ENCODE results near the gene MS4A12. TPM values are rescaled to one million over a fixed set of nuclear protein-coding genes. Genes with fewer than 3 reads are reported as not detected.

Gene MS4A12
- total and polyA plus RNA-seq, 2 of the 13 experiments (the other 11 are each of a cell fraction or from before 2014, with no cell fraction given) = not detected

DNA sequence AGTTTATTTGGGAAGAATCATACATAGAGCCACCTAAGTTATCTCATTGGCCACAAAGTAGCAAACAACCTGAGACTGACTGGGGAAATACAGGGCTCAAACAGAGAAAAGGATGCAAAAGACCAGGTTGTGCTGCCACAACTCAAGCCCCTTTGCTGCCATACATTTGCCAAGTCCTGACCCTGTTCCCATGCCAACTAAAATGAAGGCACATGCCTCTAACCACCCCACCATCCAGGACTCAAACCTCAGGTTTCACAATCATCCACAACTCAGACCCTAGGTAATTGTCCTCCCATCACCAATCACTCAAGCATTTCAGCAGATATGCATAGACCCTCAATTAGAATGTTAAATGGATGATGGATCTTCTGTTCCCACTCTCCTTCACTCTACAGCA, 38.4 kb upstream of the MS4A12 start:
- ChIA-PET CTCF (ENCODE audit: low intra/inter-chr PET ratio, low total read pairs) (no interaction called here), POLR2A (no interaction called here)
- TF ChIP-seq IRF2 (CRISPR knock-in tag; IDR thresholded peaks at IDR 0.05) = no peak
- Histone ChIP-seq H3K9ac (ENCODE audit: insufficient read depth, low read depth, low read length) (no peak overlapping the region), H3K27me3 (ENCODE audit: control insufficient read depth in 1 of 2, insufficient read depth in 2 of 2, low read length in 2 of 2) (no peaks in the 10 kb centered on the region), H3K9me3 (ENCODE audit: low read length) (no peaks in the 10 kb centered on the region), H3K4me2 (ENCODE audit: low read depth, low read length) (no peak overlapping the region), H4K20me1 (ENCODE audit: insufficient read depth, low read length) (no peaks in the 10 kb centered on the region), H3K79me2 (ENCODE audit: insufficient read depth, low read length) (no peaks in the 10 kb centered on the region), H3K27ac (ENCODE audit: extremely low read length, insufficient read depth, low read length) (no peak overlapping the region), H3K4me3 (replicated peaks in 1 of 3; ENCODE audit: insufficient read depth in 1 of 3, low read depth in 2 of 3, low read length in 3 of 3) (no peak overlapping the region), H3K36me3 (replicated peaks in 1 of 2; ENCODE audit: control insufficient read depth in 1 of 2, insufficient read depth in 2 of 2, low read length in 2 of 2) (no peaks in the 10 kb centered on the region), H3K4me1 (ENCODE audit: insufficient read depth, low read length) (no peaks in the 10 kb centered on the region), H2AFZ (ENCODE audit: low read length) (no peak overlapping the region)
- ATAC-seq (no peak), FAIRE-seq (no peak), DNase-seq (ENCODE audit: low spot score) (no peak)
- in situ Hi-C loops (cut with HindIII; ENCODE audit: extremely low pct_ligation_motif_present, low pct_unique_long_range_greater_than_20kb) = no loop called here
- intact Hi-C loops (cut with micrococcal nuclease; ENCODE audit: unreplicated experiment) = no loop called here
- BruUV-seq (replicated peaks) = no TSS peak

DNA sequence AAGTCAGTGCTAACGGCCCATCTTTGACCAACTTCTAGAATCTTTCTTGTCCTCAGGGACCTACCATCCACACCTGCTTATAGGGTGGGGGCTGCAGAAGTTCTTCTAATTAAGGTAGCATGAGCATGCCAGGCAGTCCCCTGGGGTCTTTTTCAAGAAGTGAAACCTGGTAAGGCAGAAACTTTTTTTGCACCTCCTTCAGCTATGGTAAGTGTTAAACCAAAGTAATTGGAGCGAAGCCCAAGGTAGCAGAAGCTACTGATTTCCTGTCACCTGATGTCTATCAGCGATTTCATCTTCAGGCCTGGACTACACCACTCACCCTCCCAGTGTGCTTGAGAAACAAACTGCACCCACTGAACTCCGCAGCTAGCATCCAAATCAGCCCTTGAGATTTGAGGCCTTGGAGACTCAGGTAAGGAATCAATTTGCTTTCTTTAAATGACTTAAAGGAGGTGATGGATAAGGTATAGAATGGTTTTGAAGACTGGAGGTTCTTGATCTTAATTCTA, 37.0 kb upstream of the MS4A12 start, which contains the start of gene MS4A1:
TSS of gene MS4A1 (plus strand) at position 317 of the 512 bp plus-strand sequence. CDS start 6,528 bp downstream, outside the sequence.
- FAIRE-seq = no peak

More for the DNA sequence above, 37.0 kb upstream of the MS4A12 start, which contains the start of gene MS4A1:
- Histone ChIP-seq H3K36me3 (replicated peaks in 1 of 2; ENCODE audit: control insufficient read depth in 1 of 2, insufficient read depth in 2 of 2, low read length in 2 of 2) (no peaks in the 10 kb centered on the region), H3K4me1 (ENCODE audit: insufficient read depth, low read length) (no peaks in the 10 kb centered on the region), H3K9ac (ENCODE audit: insufficient read depth, low read depth, low read length) (no peak within 1 kb of the TSS), H3K27me3 (ENCODE audit: control insufficient read depth in 1 of 2, insufficient read depth in 2 of 2, low read length in 2 of 2) (no peaks in the 10 kb centered on the region), H4K20me1 (ENCODE audit: insufficient read depth, low read length) (no peaks in the 10 kb centered on the region), H3K4me2 (ENCODE audit: low read depth, low read length) (no peak within 1 kb of the TSS), H2AFZ (ENCODE audit: low read length) (no peak within 1 kb of the TSS), H3K9me3 (ENCODE audit: low read length) (no peaks in the 10 kb centered on the region), H3K4me3 (replicated peaks in 1 of 3; ENCODE audit: insufficient read depth in 1 of 3, low read depth in 2 of 3, low read length in 3 of 3) (no peak within 1 kb of the TSS), H3K79me2 (ENCODE audit: insufficient read depth, low read length) (no peaks in the 10 kb centered on the region), H3K27ac (ENCODE audit: extremely low read length, insufficient read depth, low read length) (no peak within 1 kb of the TSS)
- no TSS peak for BruUV-seq (replicated peaks)
- intact Hi-C loops (cut with micrococcal nuclease; ENCODE audit: unreplicated experiment) = no loop called here
- WGBS (ENCODE audit: low lambda C conversion rate) = 0% methylated on average over 3 of the region's 4 CpGs
- ChIA-PET POLR2A (no interaction called here), CTCF (ENCODE audit: low intra/inter-chr PET ratio, low total read pairs) (no interaction called here)
- in situ Hi-C loops (cut with HindIII; ENCODE audit: extremely low pct_ligation_motif_present, low pct_unique_long_range_greater_than_20kb) = no loop called here
- DNase-seq (ENCODE audit: low spot score) = no peak
- no peak for TF ChIP-seq SRSF4 (IDR thresholded peaks at IDR 0.05; ENCODE audit: low read depth, low read length, poor library complexity, severe bottlenecking)
- TF ChIP-seq, protein P1, sequence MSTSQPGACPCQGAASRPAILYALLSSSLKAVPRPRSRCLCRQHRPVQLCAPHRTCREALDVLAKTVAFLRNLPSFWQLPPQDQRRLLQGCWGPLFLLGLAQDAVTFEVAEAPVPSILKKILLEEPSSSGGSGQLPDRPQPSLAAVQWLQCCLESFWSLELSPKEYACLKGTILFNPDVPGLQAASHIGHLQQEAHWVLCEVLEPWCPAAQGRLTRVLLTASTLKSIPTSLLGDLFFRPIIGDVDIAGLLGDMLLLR (CRISPR knock-in tag; IDR thresholded peaks at IDR 0.05) = no peak
- TF ChIP-seq RFXANK (CRISPR knock-in tag; IDR thresholded peaks at IDR 0.05) = no peak
- no peak for TF ChIP-seq RORA (CRISPR knock-in tag; IDR thresholded peaks at IDR 0.05)
- ATAC-seq = no peak

Measured in HepG2 (cell line).